Spleen (tissue), 11 donors: Measurements from ENCODE around the gene PLA2G12A. TPM values are rescaled to one million over a fixed set of nuclear protein-coding genes. Genes with fewer than 3 reads are reported as not detected.

Source experiments
- DNase-seq: peaks from one replicate; pipeline ENCODE4 v3.0.0-alpha.2; 2020
- H3K27ac ChIP-seq, 8 donors: fragments of 200-600 bp; sonication (generic) in 7 of 8; 1 replicate in 4 of 8; 2 replicates in 4 of 8; pipeline versions ENCODE4 v1.5.0 to v1.8.0; 2016 to 2021; ENCODE audit warnings: inconsistent platforms in 4 of 8, mild to moderate bottlenecking in 4 of 8, moderate library complexity in 1 of 8
- H3K27me3 ChIP-seq, 7 donors: fragments of 200-600 bp; sonication (generic) in 6 of 7; replicated peaks in 1 of 7; 1 replicate in 4 of 7; 2 replicates in 3 of 7; pipeline versions ENCODE4 v1.5.0 to v1.8.0; 2016 to 2021; ENCODE audit warnings: inconsistent platforms in 3 of 7, mild to moderate bottlenecking in 1 of 7
- H3K36me3 ChIP-seq, 6 donors: fragments of 200-600 bp; sonication (generic) in 5 of 6; 1 replicate in 4 of 6; 2 replicates in 2 of 6; pipeline versions ENCODE4 v1.5.0 to v1.8.0; 2016 to 2021; ENCODE audit warnings: inconsistent platforms in 2 of 6
- H3K4me1 ChIP-seq, 6 donors: fragments of 200-600 bp; sonication (generic) in 5 of 6; 1 replicate in 3 of 6; 2 replicates in 3 of 6; pipeline versions ENCODE4 v1.5.0 to v1.8.0; 2016 to 2021; ENCODE audit warnings: inconsistent platforms in 3 of 6
- H3K4me3 ChIP-seq, 8 donors: fragments of 200-600 bp; sonication (generic) in 7 of 8; 1 replicate in 4 of 8; 2 replicates in 4 of 8; pipeline versions ENCODE4 v1.5.0 to v1.8.0; 2016 to 2021; ENCODE audit warnings: inconsistent platforms in 4 of 8, mild to moderate bottlenecking in 4 of 8, moderate library complexity in 2 of 8
- H3K9me3 ChIP-seq, 8 donors: fragments of 200-600 bp; sonication (generic) in 7 of 8; 1 replicate in 4 of 8; 2 replicates in 4 of 8; pipeline versions ENCODE4 v1.5.0 to v1.8.0; 2016 to 2021; ENCODE audit warnings: inconsistent platforms in 4 of 8
- CTCF ChIP-seq, 11 experiments: fragments of 200-600 bp in 7 of 11; fragments of 450-650 bp in 4 of 11; sonication (generic) in 4 of 11; IDR thresholded peaks in 8 of 11; conservative IDR thresholded peaks in 3 of 11; 1 replicate in 7 of 11; 2 replicates in 4 of 11; pipeline versions ENCODE4 v1.4.0 to v1.8.0; 2016 to 2021; ENCODE audit warnings: antibody characterized with exemption in 11 of 11, inconsistent platforms in 4 of 11, mild to moderate bottlenecking in 1 of 11
- POLR2A ChIP-seq, 3 donors: fragments of 450-650 bp; IDR thresholded peaks; one replicate each; pipeline ENCODE4 v1.5.1; 2017; ENCODE audit warnings: antibody characterized with exemption in 3 of 3, mild to moderate bottlenecking in 1 of 3
- POLR2AphosphoS5 ChIP-seq, 3 donors: sonication (generic); formaldehyde crosslinking; IDR thresholded peaks; one replicate each; pipeline ENCODE4 v1.5.1; 2017; ENCODE audit warnings: antibody characterized with exemption in 3 of 3
- WGBS, 5 donors: extraction: QIAGEN DNeasy Blood & Tissue Kit in 3 of 5; methylation state at CpG; one replicate each; pipeline versions ENCODE4 v1.1.5 to v1.1.7; 2013 to 2018; 5-methylcytosine and 5-hydroxymethylcytosine counted together
- intact Hi-C: fragments of 100-400 bp; cut with DNase I; formaldehyde crosslinking; loops from one replicate; pipeline ENCODE4 v1.15.0; 2023; ENCODE audit warnings: low total_unique reads
- polyA plus RNA-seq, 3 donors: library from polyadenylated mRNA; stranded (reverse); fragments of 200-250 nt; gene quantifications; one replicate each; pipeline ENCODE4 v1.2.1, GENCODE V29; 2013
- total RNA-seq, 7 donors: library from RNA; depleted of rRNA in 3 of 7; stranded (reverse); fragments of >200 nt in 3 of 7; fragmentation: NEBNext Ultra II Directional in 4 of 7; extraction: Animal tissue kit (Norgen Biotek cat#: 25700) in 4 of 7; gene quantifications; one replicate each; pipeline versions ENCODE4 v1.1.0 to v1.2.1, GENCODE V29; 2016 to 2021
- donor health status: healthy with polysubstance abuse.
- donor health status: DM: no; HTN: no; CAD: no; lungs with moderate emphysema.
- donor health status: DM: no; HTN: no; CAD: no.
- donor health status: Bipolar disorder and iron deficiency.
- donor health status: healthy.
- donor health status: DM: no; HTN: no; CAD: no.
- donor health status: DM: yes; HTN: yes; CAD: no.

PLA2G12A gene
- total and polyA plus RNA-seq, 10 donors: 2.6 to 21.4 (median 15.8) TPM

GRCh38 chr4:109691411-109691920 lies 38.4 kb downstream of the PLA2G12A start:
- Histone ChIP-seq H3K4me3 (no peak overlapping the region), H3K4me1 (peaks cover 0 to 18% (median 6%) of the 10 kb centered on the region in 6 donors), H3K27me3 (no peaks in the 10 kb centered on the region), H3K27ac (peak overlapping the region in 4 of 8 donors; percentile 2 to 71 (median 50)), H3K36me3 (peaks cover 0 to 96% (median 28%) of the 10 kb centered on the region in 6 donors), H3K9me3 (no peaks in the 10 kb centered on the region)
- no peak for DNase-seq
- 78 to 97% (median 92%) methylated on average over 1 of the region's 1 CpG for WGBS, 5 donors
- intact Hi-C loops: no loop called here
- TF ChIP-seq CTCF (IDR thresholded peaks at IDR 0.05 in 8 of 11, conservative IDR thresholded peaks at IDR 0.05 in 3 of 11) (no peak), POLR2A (IDR thresholded peaks at IDR 0.05) (no peak), POLR2AphosphoS5 (IDR thresholded peaks at IDR 0.05) (no peak)

- H3K27me3 ChIP-seq: no peaks in the 10 kb centered on the region
- peaks cover 0 to 96% (median 31%) of the 10 kb centered on the region in 6 donors for H3K36me3 ChIP-seq
- no peaks in the 10 kb centered on the region for H3K9me3 ChIP-seq
- WGBS, 5 donors: 62 to 73% (median 68%) methylated on average over 6 of the region's 6 CpGs
- intact Hi-C loops: no loop called here
- no peak for TF ChIP-seq CTCF (IDR thresholded peaks at IDR 0.05 in 8 of 11, conservative IDR thresholded peaks at IDR 0.05 in 3 of 11)
- TF ChIP-seq POLR2AphosphoS5 (IDR thresholded peaks at IDR 0.05): no peak
- no peak for TF ChIP-seq POLR2A (IDR thresholded peaks at IDR 0.05)
- DNase-seq: no peak
- H3K4me3 ChIP-seq: no peak overlapping the region
- peak overlapping the region in 5 of 8 donors; percentile 2 to 71 (median 37) for H3K27ac ChIP-seq
- peaks cover 0 to 18% (median 6%) of the 10 kb centered on the region in 6 donors for H3K4me1 ChIP-seq
These were observed 39.0 kb downstream of the PLA2G12A start for GRCh38 chr4:109690690-109691410.

GRCh38 chr4:109684727-109685126 lies 45.1 kb downstream of the PLA2G12A start:
- Histone ChIP-seq H3K9me3 (no peaks in the 10 kb centered on the region), H3K27ac (no peak overlapping the region), H3K27me3 (no peaks in the 10 kb centered on the region), H3K4me1 (no peaks in the 10 kb centered on the region), H3K36me3 (peaks cover 0 to 75% (median 12%) of the 10 kb centered on the region in 6 donors), H3K4me3 (no peak overlapping the region)
- intact Hi-C loops: no loop called here
- no peak for DNase-seq
- TF ChIP-seq CTCF (IDR thresholded peaks at IDR 0.05 in 8 of 11, conservative IDR thresholded peaks at IDR 0.05 in 3 of 11) (no peak), POLR2AphosphoS5 (IDR thresholded peaks at IDR 0.05) (no peak), POLR2A (IDR thresholded peaks at IDR 0.05) (no peak)

GRCh38 chr4:109683621-109684253 lies 46.1 kb downstream of the PLA2G12A start:
- Histone ChIP-seq H3K4me3 (no peak overlapping the region), H3K27me3 (no peaks in the 10 kb centered on the region), H3K36me3 (peaks cover 0 to 65% (median 12%) of the 10 kb centered on the region in 6 donors), H3K9me3 (peaks cover 0 to 3% (median 0%) of the 10 kb centered on the region in 8 donors), H3K27ac (no peak overlapping the region), H3K4me1 (no peaks in the 10 kb centered on the region)
- no peak for DNase-seq
- intact Hi-C loops: no loop called here
- WGBS, 5 donors: 67 to 81% (median 72%) methylated on average over 5 to 6 of the region's 6 CpGs
- TF ChIP-seq POLR2AphosphoS5 (IDR thresholded peaks at IDR 0.05) (no peak), POLR2A (IDR thresholded peaks at IDR 0.05) (no peak), CTCF (IDR thresholded peaks at IDR 0.05 in 8 of 11, conservative IDR thresholded peaks at IDR 0.05 in 3 of 11) (no peak)
